ENCODE measurements around the gene SLC13A1.

Gene SLC13A1

DNA sequence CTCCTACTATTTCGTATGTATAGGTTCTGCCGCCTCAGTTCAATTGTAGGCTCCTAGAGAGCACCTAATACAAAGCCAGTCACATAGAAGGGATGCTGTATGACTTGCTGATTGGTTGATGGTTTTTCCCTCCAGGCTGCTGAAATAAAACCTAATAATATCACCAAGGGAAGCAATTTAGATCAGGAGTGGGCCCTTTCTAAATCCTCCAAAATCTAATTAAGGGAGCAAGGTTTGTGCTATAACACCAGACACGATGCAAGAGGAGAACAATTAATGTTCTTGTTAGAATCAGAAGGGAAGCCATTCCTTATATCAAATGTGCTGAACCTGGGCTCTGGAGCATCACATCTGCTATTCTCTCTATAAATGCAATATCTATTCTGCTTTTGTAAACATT lies 42.0 kb upstream of the SLC13A1 start:
- Histone ChIP-seq H3K9me3 (ENCODE audit: insufficient read depth, low read length, severe bottlenecking) (no peaks in the 10 kb centered on the region), H3K9ac (ENCODE audit: low read depth, low read length) (no peak overlapping the region), H3K27ac (ENCODE audit: low read length) (no peak overlapping the region), H3K4me1 (ENCODE audit: insufficient read depth, low read length) (no peaks in the 10 kb centered on the region), H3K79me2 (ENCODE audit: insufficient read depth, low read length) (no peaks in the 10 kb centered on the region), H2AFZ (ENCODE audit: low read depth, low read length) (no peak overlapping the region), H3K27me3 (ENCODE audit: insufficient read depth, low read length, poor library complexity) (no peaks in the 10 kb centered on the region), H3K4me3 (ENCODE audit: low read depth in 1 of 2, low read length in 2 of 2) (no peak overlapping the region), H3K4me2 (ENCODE audit: insufficient read depth, low read length) (no peak overlapping the region), H4K20me1 (ENCODE audit: insufficient read depth, low read length) (no peaks in the 10 kb centered on the region), H3K36me3 (ENCODE audit: insufficient read depth, low read length) (no peaks in the 10 kb centered on the region)
- no peak for TF ChIP-seq EZH2 (IDR thresholded peaks at IDR 0.05; ENCODE audit: borderline replicate concordance, low read depth, low read length, severe bottlenecking)
- TF ChIP-seq, protein P1, sequence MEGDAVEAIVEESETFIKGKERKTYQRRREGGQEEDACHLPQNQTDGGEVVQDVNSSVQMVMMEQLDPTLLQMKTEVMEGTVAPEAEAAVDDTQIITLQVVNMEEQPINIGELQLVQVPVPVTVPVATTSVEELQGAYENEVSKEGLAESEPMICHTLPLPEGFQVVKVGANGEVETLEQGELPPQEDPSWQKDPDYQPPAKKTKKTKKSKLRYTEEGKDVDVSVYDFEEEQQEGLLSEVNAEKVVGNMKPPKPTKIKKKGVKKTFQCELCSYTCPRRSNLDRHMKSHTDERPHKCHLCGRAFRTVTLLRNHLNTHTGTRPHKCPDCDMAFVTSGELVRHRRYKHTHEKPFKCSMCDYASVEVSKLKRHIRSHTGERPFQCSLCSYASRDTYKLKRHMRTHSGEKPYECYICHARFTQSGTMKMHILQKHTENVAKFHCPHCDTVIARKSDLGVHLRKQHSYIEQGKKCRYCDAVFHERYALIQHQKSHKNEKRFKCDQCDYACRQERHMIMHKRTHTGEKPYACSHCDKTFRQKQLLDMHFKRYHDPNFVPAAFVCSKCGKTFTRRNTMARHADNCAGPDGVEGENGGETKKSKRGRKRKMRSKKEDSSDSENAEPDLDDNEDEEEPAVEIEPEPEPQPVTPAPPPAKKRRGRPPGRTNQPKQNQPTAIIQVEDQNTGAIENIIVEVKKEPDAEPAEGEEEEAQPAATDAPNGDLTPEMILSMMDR (IDR thresholded peaks at IDR 0.05; ENCODE audit: borderline replicate concordance, extremely low read depth, low read length, poor library complexity, severe bottlenecking): no peak
- DNase-seq: no peak
- ATAC-seq (ENCODE audit: insufficient read depth, low read depth): no peak

DNA sequence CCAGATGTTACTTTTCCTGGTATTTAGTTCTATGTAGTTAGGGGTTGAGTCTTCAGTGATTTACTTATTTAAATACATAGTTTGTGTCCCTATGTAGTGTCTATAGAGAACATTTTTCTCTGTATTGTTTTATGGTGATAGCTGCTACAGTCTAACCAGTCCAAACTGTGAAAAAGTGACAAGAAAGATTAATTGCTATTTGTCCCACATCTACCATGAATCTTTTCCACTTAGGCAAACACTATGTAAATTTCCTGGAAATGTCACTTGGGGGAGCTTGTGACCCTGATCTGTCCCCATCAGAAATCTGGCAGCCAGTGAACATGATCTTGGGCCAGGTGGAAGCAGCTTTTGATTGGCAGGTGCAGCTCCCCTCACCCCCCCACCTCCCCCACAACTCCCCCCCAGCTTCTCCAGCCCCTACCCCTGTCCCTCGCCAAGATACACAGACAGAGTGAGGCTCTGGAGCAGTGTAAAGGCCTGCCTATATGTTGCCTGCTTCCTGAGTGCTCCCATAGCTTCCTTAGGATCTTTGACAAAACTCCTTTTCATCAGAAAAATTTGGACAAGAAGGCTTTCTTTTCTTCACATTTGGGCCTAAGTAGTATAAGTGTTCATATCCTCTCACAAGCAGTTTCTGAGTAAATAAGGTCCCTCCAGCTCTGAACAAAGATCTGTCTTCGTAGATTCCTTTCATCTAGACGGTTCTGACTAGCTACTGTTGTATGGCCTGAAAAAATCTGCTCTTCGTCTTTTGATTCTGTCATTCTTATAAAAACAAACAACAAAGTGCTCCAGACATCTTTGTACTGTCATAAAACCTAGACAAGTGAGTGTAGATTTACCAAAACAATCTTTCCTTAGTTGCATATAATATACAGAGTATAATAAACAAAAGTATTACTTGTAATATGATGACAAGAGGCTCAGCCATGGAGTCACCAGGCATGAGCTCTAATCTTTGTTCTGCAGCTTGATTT lies 31.5 kb upstream of the SLC13A1 start:
- H3K4me2 ChIP-seq (ENCODE audit: insufficient read depth, low read length): no peak overlapping the region
- no peaks in the 10 kb centered on the region for H3K9me3 ChIP-seq (ENCODE audit: insufficient read depth, low read length, severe bottlenecking)
- DNase-seq: no peak
- H3K4me1 ChIP-seq (ENCODE audit: insufficient read depth, low read length): no peaks in the 10 kb centered on the region
- H3K9ac ChIP-seq (ENCODE audit: low read depth, low read length): no peak overlapping the region
- TF ChIP-seq, protein P1 (IDR thresholded peaks at IDR 0.05; ENCODE audit: borderline replicate concordance, extremely low read depth, low read length, poor library complexity, severe bottlenecking): no peak
- no peak for TF ChIP-seq EZH2 (IDR thresholded peaks at IDR 0.05; ENCODE audit: borderline replicate concordance, low read depth, low read length, severe bottlenecking)
- no peaks in the 10 kb centered on the region for H3K36me3 ChIP-seq (ENCODE audit: insufficient read depth, low read length)
- H3K27ac ChIP-seq (ENCODE audit: low read length): no peak overlapping the region
- H3K79me2 ChIP-seq (ENCODE audit: insufficient read depth, low read length): no peaks in the 10 kb centered on the region
- H3K4me3 ChIP-seq (ENCODE audit: low read depth in 1 of 2, low read length in 2 of 2): no peak overlapping the region
- H4K20me1 ChIP-seq (ENCODE audit: insufficient read depth, low read length): no peaks in the 10 kb centered on the region
- no peaks in the 10 kb centered on the region for H3K27me3 ChIP-seq (ENCODE audit: insufficient read depth, low read length, poor library complexity)
- no peak overlapping the region for H2AFZ ChIP-seq (ENCODE audit: low read depth, low read length)
- ATAC-seq (ENCODE audit: insufficient read depth, low read depth): no peak

DNA sequence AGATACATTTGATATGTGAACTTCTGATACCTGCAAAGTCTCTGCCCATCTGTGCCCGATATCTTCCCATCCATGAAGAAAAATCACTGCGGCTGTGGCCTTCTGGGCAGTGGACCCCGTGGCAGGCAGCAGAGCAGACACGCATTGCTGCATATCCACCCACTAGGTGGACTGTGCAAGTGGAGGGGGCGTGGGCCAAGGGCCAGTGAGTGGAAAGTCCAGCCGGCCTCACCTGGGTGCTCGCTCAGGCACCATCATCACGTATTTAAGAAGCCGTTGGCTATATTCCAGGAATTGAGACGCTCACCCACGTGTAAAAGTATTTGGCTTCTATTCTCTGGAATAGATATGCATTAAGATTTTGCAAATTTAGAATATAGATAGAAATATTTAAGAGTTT lies 30.8 kb upstream of the SLC13A1 start:
- H3K4me2 ChIP-seq (ENCODE audit: insufficient read depth, low read length): no peak overlapping the region
- H3K4me3 ChIP-seq (ENCODE audit: low read depth in 1 of 2, low read length in 2 of 2): no peak overlapping the region
- H3K36me3 ChIP-seq (ENCODE audit: insufficient read depth, low read length): no peaks in the 10 kb centered on the region
- no peaks in the 10 kb centered on the region for H3K4me1 ChIP-seq (ENCODE audit: insufficient read depth, low read length)
- no peak overlapping the region for H3K9ac ChIP-seq (ENCODE audit: low read depth, low read length)
- H3K27me3 ChIP-seq (ENCODE audit: insufficient read depth, low read length, poor library complexity): no peaks in the 10 kb centered on the region
- DNase-seq (no peak), ATAC-seq (ENCODE audit: insufficient read depth, low read depth) (no peak)
- no peaks in the 10 kb centered on the region for H3K9me3 ChIP-seq (ENCODE audit: insufficient read depth, low read length, severe bottlenecking)
- TF ChIP-seq, protein P1 (IDR thresholded peaks at IDR 0.05; ENCODE audit: borderline replicate concordance, extremely low read depth, low read length, poor library complexity, severe bottlenecking): no peak
- no peak for TF ChIP-seq EZH2 (IDR thresholded peaks at IDR 0.05; ENCODE audit: borderline replicate concordance, low read depth, low read length, severe bottlenecking)
- no peak overlapping the region for H2AFZ ChIP-seq (ENCODE audit: low read depth, low read length)
- H3K27ac ChIP-seq (ENCODE audit: low read length): no peak overlapping the region
- H4K20me1 ChIP-seq (ENCODE audit: insufficient read depth, low read length): no peaks in the 10 kb centered on the region
- no peaks in the 10 kb centered on the region for H3K79me2 ChIP-seq (ENCODE audit: insufficient read depth, low read length)

Measured in DND-41 (cell line).